ENCODE results near the gene YKT6.

Gene YKT6

GRCh38 chr7:44220358-44221112 is 19.8 kb downstream of the YKT6 start:
- DNase-seq: no peak

GRCh38 chr7:44221231-44221791 is 20.5 kb downstream of the YKT6 start:
- DNase-seq: no peak

- DNase-seq: no peak
These were observed 21.3 kb downstream of the YKT6 start for GRCh38 chr7:44222074-44222473.

- no peak for DNase-seq
These were observed 22.0 kb downstream of the YKT6 start for GRCh38 chr7:44222776-44223261.

DNA sequence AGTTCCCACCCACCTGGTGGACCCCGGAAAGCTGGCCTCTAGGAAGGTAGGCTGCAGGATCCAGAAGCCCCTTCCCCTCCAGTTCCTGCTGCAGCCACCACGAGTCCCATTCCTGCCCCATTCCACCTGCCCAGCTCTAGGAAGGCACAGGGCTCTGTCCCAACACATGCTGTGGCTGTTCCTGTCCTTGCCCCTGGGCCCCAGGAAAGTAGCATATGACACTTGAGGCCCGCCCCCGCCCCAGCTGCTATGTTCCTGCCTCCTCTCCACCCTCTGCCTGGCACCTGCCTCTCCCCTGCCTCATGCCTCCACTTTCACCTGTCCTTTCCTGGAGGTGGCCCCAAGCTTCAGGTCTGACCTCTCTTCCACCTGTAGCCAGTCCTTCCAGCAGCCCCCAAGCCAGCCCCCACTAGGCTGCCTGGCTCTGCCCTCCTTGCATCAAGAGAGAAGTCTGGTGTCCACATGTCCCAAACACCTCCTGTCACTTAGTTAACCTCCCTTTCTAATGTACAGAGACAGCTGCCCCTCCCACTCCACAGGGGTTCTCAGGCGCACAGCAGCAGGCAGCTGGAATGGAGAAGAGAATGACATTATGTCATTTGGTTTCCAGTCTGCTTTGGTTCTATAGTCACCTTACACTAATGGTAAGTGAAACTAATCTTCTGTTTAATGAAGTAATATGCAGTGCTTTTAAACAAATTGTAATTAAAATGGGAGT is 22.7 kb downstream of the YKT6 start:
- peak; percentile 25 for DNase-seq

- no peak for DNase-seq
These were observed 23.5 kb downstream of the YKT6 start for GRCh38 chr7:44224080-44224973.

GRCh38 chr7:44224974-44225565 is 24.3 kb downstream of the YKT6 start:
- no peak for DNase-seq

- peak; percentile 26 for DNase-seq
These were observed 25.0 kb downstream of the YKT6 start for GRCh38 chr7:44225566-44226395.

DNA sequence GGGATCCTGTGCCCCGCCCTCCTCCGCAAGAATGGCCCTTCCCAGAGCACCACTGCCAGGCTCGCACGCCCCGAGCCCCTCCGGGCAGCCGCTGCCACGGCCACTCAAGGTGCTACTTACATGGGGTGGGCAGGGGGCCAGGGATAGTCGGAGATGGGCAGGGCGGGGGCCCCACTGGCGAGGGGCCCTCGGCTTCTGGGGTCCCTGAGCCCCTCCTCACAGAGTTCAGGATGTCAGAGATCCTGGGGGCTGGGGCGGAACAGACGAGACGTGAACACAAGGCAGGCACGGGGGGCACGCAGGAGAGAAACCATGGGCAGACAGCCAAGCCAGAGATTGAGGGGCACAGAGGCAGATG is 25.6 kb downstream of the YKT6 start:
- no peak for DNase-seq

GRCh38 chr7:44227911-44228310 is 27.1 kb downstream of the YKT6 start:
- DNase-seq: no peak

DNA sequence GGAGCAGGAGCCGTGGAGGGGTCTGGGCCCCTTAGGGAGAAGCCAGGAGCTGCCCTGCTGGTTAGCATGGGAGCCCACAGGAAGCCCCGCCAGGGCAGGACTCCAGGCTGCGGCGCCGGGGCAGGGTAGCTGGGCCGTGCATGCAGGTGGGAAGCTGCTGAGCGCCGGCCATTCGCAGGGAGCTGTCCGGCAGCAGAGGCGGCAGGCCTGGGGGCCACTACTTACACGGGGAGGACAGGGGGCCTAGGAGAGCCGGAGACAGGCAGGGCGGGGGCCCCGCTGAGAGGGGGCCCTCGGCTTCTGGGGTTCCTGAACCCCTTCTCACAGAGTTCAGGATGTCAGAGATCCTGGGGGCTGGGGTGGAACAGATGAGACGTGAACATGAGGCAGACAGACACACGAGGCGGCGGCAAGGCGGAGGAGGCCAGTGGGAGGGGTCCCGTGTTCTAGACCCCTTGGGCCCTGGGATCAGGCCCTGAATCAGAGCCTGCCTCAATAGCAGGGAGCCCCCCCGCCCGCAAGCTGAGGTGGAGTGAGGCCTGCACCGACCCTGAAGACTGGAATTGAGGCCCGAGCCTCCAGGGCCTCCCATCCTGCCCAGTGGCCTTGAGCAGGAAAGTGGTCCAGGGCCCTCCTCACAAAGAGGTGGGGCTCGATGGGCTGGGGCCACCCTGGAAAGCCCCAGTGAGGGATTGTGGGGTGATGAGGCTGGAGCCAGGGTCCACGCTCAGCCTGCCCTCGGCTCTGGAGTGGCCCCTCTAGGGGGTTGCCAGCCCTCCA is 28.0 kb downstream of the YKT6 start:
- DNase-seq: no peak

- DNase-seq: no peak
These were observed 28.8 kb downstream of the YKT6 start for GRCh38 chr7:44229546-44230105.

- no peak for DNase-seq
These were observed 29.5 kb downstream of the YKT6 start for GRCh38 chr7:44230286-44230685.

DNA sequence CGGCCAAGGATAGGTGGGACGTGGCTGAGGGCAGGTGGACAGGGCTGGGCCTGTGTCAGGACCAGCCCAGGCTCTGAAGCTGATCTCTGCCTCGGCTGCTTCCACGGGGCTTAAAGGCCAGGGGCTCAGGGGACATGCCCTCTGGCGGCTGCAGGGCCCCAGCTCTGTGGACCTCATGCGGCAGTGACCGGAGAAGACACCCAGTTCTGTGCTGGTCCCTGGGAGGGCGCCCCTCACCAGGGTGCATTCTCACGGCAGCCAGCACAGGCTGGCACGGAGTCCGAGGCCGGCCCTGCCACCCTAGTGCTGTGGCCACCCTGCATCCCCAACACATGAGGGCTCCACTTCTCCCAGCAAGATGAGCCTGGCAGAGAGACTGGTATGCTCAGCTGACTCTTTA is 30.3 kb downstream of the YKT6 start:
- DNase-seq: no peak

DNA sequence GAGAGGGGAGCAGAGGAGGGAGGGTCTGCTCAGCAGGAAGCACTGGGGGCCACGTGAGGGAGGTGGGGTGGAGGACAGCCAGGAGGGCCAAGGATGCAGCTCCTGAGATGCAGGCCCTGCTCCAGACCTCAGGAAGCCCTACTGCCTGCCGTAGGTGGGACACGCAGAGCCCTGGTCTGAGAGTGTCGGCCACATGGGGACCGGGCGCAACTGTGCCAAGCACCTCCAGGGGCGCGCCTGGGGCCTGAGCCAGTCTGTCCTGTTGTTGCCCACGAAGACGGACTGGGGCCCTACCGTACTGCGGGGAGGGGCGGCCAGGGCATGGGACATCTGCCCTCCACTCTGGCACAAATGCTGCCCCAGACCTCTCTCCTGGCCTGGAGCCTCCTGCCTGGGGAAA is 31.6 kb downstream of the YKT6 start:
- DNase-seq: no peak

GRCh38 chr7:44232901-44233715 is 32.3 kb downstream of the YKT6 start:
- no peak for DNase-seq

GRCh38 chr7:44235066-44235465 is 34.3 kb downstream of the YKT6 start:
- DNase-seq: no peak

GRCh38 chr7:44235582-44236332 is 35.0 kb downstream of the YKT6 start:
- DNase-seq: no peak

DNA sequence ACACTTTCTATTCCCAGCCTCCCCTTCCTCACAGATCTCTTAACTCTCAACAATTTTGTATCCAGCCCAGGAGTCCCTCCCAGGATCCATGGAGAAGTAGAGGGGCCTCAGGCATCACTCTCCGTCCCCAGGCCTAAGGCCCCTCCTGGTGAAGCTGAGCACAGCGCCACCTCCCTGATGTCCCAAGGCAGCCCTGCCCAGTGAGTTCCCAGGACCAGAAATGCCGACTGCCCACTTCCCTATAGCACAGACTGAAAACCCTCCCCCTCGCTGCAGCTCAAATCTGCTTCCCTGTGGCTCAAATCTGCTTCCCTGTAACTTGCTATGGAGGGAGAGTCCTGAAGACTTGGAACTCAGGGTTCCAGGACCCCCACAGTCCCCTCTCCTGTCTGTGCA is 35.6 kb downstream of the YKT6 start:
- no peak for DNase-seq
